Colon (tissue), 2 donors: ENCODE data around the gene SLC25A42.
"Not testable (repeated sequence)": the region's sequence is repeated elsewhere in the genome, so short reads cannot be mapped to it uniquely, and the experiment has no call there.

Source experiments
- FAIRE-seq: peaks from 2 replicates; lab custom pipeline; 2012; peaks lifted over from hg19 to GRCh38; lab: Jason Lieb, UNC
- donor health status: control.
- donor health status: control.

The SLC25A42 gene

GRCh38 chr19:19105365-19106055 lies 41.7 kb downstream of the SLC25A42 start:
- no peak for FAIRE-seq

GRCh38 chr19:19106056-19106551 lies 42.3 kb downstream of the SLC25A42 start:
- no peak for FAIRE-seq

- not testable (repeated sequence) for FAIRE-seq
Measured at GRCh38 chr19:19106938-19107337, 43.1 kb downstream of the SLC25A42 start.

DNA sequence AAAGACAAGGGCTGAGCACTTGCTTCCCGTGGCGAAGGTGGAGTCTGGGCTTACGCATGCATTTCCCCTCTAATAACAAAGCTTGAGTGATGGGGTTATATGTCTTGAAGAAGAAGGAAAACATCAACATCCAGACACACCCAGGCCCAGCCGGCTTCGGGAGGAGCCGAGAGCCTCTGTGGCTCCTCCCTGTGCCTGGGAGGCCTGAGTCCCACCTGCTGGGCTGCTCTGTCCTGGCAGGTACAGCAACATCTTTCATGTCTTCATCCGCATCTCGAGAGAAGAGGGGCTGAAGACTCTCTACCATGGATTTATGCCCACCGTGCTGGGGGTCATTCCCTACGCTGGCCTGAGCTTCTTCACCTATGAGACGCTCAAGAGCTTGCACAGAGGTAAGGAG lies 43.9 kb downstream of the SLC25A42 start:
- FAIRE-seq, result no peak

- no peak for FAIRE-seq
Measured at GRCh38 chr19:19109601-19110000, 45.8 kb downstream of the SLC25A42 start.

GRCh38 chr19:19110410-19111135 lies 46.8 kb downstream of the SLC25A42 start:
- no peak for FAIRE-seq

GRCh38 chr19:19111136-19111835 lies 47.5 kb downstream of the SLC25A42 start:
- no peak for FAIRE-seq

GRCh38 chr19:19111967-19112580 lies 48.3 kb downstream of the SLC25A42 start:
- no peak for FAIRE-seq

- no peak for FAIRE-seq
Measured at GRCh38 chr19:19113040-19113626, 49.3 kb downstream of the SLC25A42 start.

- FAIRE-seq, result no peak
Measured at GRCh38 chr19:19115954-19116353, 52.2 kb downstream of the SLC25A42 start.

DNA sequence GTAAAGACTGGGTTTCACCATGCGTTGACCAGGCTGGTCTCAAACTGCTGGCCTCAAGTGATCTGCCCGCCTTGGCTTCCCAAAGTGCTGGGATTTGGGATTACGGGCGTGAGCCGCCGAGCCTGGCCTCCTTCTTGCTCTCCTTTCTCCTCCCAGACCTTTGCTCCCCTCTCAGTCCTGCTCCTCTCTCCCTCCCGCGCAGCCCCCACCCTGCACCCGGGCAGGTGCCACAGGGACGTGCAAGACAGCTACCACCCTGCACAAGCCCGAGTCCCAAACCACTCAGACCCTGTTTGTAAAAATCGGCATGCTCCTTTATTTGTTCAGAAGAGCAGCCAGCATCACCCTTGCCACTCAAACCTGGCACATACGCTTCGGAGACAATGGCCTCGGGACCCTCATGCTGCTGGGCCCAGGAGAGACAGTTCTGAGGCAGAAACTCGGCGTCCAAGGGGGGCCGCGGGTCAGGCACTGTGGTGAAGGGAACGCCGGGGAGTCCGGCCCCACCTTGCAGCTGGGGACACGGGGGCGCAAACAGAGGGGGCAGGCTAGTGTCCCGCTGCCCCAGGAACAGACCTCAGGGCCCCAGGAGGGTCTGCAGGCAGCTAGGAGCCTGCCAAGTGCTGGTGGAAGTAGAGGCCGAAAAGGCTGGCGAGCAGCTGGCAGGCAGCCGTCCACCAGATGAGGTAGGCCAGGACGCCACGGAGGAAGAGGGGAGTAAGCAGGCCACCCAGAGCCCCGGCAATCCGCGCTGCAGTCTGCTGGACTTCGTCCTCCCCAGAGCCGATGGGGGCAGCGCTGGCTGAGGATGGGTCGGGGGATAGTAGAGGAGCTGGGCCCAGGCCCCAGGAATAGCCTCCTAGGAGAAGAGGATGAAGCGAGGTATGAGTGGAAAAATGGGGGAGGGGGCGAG lies 55.8 kb downstream of the SLC25A42 start:
- no peak for FAIRE-seq

DNA sequence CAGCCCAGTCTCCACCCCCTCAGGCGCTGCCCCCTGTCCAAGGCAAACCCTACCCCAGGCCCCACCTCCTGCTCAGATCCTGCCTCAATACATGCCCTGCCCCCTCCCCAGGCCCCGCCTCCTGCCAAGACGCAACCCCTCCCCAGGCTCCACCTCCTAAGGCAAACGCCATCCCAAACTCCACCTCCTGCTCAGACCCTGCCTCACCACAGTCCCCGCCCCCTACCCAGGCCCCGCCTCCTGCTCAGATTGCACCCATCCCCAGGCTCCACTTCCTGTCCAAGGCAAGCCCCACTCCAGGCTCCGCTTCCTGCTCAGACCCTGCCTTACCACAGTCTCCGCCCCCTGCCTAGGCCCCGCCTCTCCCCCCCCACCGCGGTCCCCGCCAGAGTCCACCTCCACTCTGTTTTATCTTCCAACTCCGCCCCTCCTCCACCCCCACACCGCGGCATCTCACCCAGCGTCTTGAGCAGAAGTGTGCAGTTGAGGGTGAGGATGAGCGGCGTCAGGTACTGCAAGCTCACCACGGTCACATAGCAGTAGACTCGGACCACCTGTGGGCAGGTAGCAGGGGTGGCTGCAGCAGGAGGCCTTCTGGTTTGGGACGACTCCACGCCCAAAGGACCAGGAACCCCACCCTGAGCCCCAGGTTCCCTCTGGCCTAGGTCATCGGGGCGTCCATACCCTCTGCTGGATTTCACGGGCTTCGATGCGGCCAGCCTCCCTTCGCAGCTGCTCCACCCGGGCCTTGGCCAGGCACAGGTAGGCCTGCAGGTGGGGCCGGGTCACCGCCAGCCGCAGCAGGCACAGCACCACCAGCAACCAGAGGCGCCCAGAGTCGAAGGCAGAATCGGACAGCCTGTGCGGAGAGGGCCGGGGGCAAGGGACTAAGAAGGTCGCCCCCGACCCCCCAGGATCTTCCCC lies 56.8 kb downstream of the SLC25A42 start:
- no peak for FAIRE-seq

DNA sequence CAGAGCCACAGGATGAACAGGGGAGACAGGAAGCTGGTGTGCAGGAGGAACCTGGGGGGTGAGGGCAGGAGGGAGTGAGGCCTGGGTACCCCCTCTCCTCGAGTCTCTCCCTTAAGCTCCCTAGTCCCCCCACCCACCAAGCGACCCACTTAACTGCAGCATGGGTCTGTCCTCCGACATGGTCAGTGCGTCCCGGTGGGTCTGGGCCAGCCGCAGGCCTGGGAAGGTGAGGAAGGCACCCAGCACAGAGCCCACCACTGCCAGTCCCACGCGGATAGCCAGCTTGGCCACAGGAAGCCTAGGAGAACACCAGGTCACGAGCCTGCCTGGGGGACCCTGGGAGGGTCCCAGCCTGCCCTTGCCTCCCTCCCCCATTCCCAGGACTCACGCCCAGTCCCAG lies 57.6 kb downstream of the SLC25A42 start:
- FAIRE-seq, result no peak

GRCh38 chr19:19122902-19123301 lies 59.1 kb downstream of the SLC25A42 start:
- FAIRE-seq, result no peak

DNA sequence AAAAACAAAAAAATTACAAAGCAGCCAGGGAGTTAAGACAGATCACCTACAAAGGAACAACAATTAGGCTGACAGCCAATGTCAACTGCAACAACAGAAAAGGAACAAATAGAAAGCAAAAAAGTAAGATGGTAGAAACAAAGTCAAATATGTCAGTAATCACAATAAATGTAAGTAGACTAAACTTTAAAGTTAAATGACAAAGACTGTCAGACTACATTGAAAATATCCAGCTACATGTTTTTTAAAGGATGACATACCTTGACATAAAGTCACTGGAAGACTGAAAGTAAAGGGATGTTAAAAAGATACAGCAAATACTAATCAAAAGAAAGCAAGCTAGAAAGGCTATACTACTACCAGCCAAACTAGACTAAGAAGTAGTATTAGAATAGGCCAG lies 59.6 kb downstream of the SLC25A42 start:
- no peak for FAIRE-seq

DNA sequence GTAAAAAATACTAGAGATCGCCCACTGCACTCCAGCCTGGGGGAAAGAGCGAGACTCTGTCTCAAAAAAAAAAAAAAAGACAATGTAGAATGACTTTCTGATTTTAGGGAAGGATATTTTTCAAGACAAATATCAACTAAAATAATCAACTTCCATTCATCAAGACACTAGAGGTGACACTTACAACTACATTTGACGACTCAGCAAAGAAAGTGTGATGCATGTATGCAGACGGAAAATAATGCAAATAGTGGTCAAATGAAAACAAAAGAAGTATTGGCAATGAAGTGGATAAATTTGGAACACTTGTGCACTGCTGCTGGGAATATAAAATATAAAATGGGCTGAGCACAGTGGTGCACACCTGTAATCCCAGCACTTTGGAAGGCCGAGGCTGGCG lies 62.3 kb downstream of the SLC25A42 start:
- FAIRE-seq, result no peak

GRCh38 chr19:19131989-19132388 lies 68.2 kb downstream of the SLC25A42 start:
- no peak for FAIRE-seq

- no peak for FAIRE-seq
Measured at GRCh38 chr19:19132912-19133311, 69.1 kb downstream of the SLC25A42 start.

DNA sequence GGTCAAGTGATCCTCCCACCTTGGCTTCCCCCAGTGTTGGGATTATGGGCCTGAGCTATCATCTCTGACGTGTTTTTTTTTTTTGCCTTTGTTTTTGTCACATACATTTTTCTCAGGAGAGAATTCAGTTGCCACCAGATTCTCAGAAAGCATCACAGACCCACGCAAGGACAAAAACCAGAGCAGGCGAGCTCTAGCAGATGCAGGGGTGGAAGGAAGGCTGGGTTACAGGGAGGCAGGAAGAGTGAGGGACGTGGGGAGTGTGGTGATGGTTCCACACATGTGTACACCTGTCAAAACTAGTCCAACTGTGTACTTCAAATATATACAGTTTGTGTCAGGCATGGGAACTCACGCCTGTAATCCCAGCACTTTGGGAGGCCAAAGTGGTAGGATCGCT lies 70.2 kb downstream of the SLC25A42 start:
- FAIRE-seq, result no peak

DNA sequence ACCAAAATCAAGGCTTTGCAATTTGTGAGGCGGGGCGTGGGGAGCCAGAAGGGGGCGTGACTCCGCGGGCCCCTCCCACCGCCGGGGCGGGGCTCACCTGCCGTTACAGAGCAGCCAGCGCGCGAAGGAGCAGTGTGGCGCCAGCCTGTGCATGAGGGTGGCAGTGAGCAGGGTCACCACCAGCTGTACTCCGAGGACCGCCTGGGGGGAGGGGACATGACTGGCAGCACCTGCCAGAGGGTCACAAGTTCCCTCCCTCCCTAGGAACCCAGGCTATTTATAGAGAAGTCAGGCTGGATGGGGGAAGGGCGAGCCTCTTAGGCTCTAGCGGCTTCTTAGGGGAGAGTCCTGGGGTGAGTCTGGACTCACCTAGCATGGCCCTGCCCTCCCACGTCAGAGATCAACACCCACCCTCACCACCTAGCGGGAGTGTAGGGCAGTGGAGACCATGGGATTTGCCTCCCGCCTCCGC lies 70.9 kb downstream of the SLC25A42 start:
- FAIRE-seq, result no peak
